ENCODE data around the gene SCYGR3.

The SCYGR3 gene

GRCh38 chr2:227570615-227571014 is 44.0 kb downstream of the SCYGR3 start:
- Histone ChIP-seq H3K36me3 (ENCODE audit: low read length) (no peaks in the 10 kb centered on the region), H3K4me2 (ENCODE audit: low read depth, low read length, poor library complexity, severe bottlenecking) (no peak overlapping the region), H3K4me3 (ENCODE audit: insufficient read depth, low read length, poor library complexity, severe bottlenecking) (no peak overlapping the region), H2AFZ (ENCODE audit: low read depth, low read length, severe bottlenecking) (no peak overlapping the region), H3K27ac (ENCODE audit: low read depth, low read length) (no peak overlapping the region), H3K9me2 (replicated peaks; ENCODE audit: insufficient read depth, low read length) (no peaks in the 10 kb centered on the region), H3F3A (ENCODE audit: insufficient read depth) (no peaks in the 10 kb centered on the region), H3K79me2 (ENCODE audit: insufficient read depth, low read length) (no peaks in the 10 kb centered on the region), H3K27me3 (ENCODE audit: low read length) (no peaks in the 10 kb centered on the region), H3K9me3 (ENCODE audit: insufficient read depth, low read length) (no peaks in the 10 kb centered on the region), H3K9ac (ENCODE audit: low read length) (no peak overlapping the region), H4K20me1 (ENCODE audit: low read depth, low read length) (no peaks in the 10 kb centered on the region)
- TF ChIP-seq EZH2phosphoT487 (conservative IDR thresholded peaks at IDR 0.05; ENCODE audit: low read length) = no peak
- no peak for TF ChIP-seq CTCF (IDR thresholded peaks at IDR 0.05; ENCODE audit: insufficient read depth, low read length, poor library complexity, severe bottlenecking)

- TF ChIP-seq CTCF (IDR thresholded peaks at IDR 0.05; ENCODE audit: insufficient read depth, low read length, poor library complexity, severe bottlenecking) (no peak), EZH2phosphoT487 (conservative IDR thresholded peaks at IDR 0.05; ENCODE audit: low read length) (no peak)
- Histone ChIP-seq H3K9me3 (ENCODE audit: insufficient read depth, low read length) (no peaks in the 10 kb centered on the region), H3F3A (ENCODE audit: insufficient read depth) (no peaks in the 10 kb centered on the region), H4K20me1 (ENCODE audit: low read depth, low read length) (no peaks in the 10 kb centered on the region), H3K79me2 (ENCODE audit: insufficient read depth, low read length) (no peaks in the 10 kb centered on the region), H3K4me3 (ENCODE audit: insufficient read depth, low read length, poor library complexity, severe bottlenecking) (no peak overlapping the region), H3K9me2 (replicated peaks; ENCODE audit: insufficient read depth, low read length) (no peaks in the 10 kb centered on the region), H3K9ac (ENCODE audit: low read length) (no peak overlapping the region), H3K27ac (ENCODE audit: low read depth, low read length) (no peak overlapping the region), H2AFZ (ENCODE audit: low read depth, low read length, severe bottlenecking) (no peak overlapping the region), H3K36me3 (ENCODE audit: low read length) (no peaks in the 10 kb centered on the region), H3K27me3 (ENCODE audit: low read length) (no peaks in the 10 kb centered on the region), H3K4me2 (ENCODE audit: low read depth, low read length, poor library complexity, severe bottlenecking) (no peak overlapping the region)
These were observed 45.8 kb downstream of the SCYGR3 start for GRCh38 chr2:227568852-227569169.

- Histone ChIP-seq H4K20me1 (ENCODE audit: low read depth, low read length) (no peaks in the 10 kb centered on the region), H3K79me2 (ENCODE audit: insufficient read depth, low read length) (no peaks in the 10 kb centered on the region), H3F3A (ENCODE audit: insufficient read depth) (no peaks in the 10 kb centered on the region), H2AFZ (ENCODE audit: low read depth, low read length, severe bottlenecking) (no peak overlapping the region), H3K27me3 (ENCODE audit: low read length) (no peaks in the 10 kb centered on the region), H3K9me3 (ENCODE audit: insufficient read depth, low read length) (no peaks in the 10 kb centered on the region), H3K4me3 (ENCODE audit: insufficient read depth, low read length, poor library complexity, severe bottlenecking) (no peak overlapping the region), H3K9me2 (replicated peaks; ENCODE audit: insufficient read depth, low read length) (no peaks in the 10 kb centered on the region), H3K4me2 (ENCODE audit: low read depth, low read length, poor library complexity, severe bottlenecking) (no peak overlapping the region), H3K36me3 (ENCODE audit: low read length) (no peaks in the 10 kb centered on the region), H3K9ac (ENCODE audit: low read length) (no peak overlapping the region), H3K27ac (ENCODE audit: low read depth, low read length) (no peak overlapping the region)
- TF ChIP-seq EZH2phosphoT487 (conservative IDR thresholded peaks at IDR 0.05; ENCODE audit: low read length) (no peak), CTCF (IDR thresholded peaks at IDR 0.05; ENCODE audit: insufficient read depth, low read length, poor library complexity, severe bottlenecking) (no peak)
These were observed 48.6 kb downstream of the SCYGR3 start for GRCh38 chr2:227566012-227566411.

- Histone ChIP-seq H3K4me3 (ENCODE audit: insufficient read depth, low read length, poor library complexity, severe bottlenecking) (no peak overlapping the region), H3K9me2 (replicated peaks; ENCODE audit: insufficient read depth, low read length) (no peaks in the 10 kb centered on the region), H3F3A (ENCODE audit: insufficient read depth) (no peaks in the 10 kb centered on the region), H3K9me3 (ENCODE audit: insufficient read depth, low read length) (no peaks in the 10 kb centered on the region), H4K20me1 (ENCODE audit: low read depth, low read length) (no peaks in the 10 kb centered on the region), H3K27ac (ENCODE audit: low read depth, low read length) (no peak overlapping the region), H3K27me3 (ENCODE audit: low read length) (no peaks in the 10 kb centered on the region), H2AFZ (ENCODE audit: low read depth, low read length, severe bottlenecking) (no peak overlapping the region), H3K4me2 (ENCODE audit: low read depth, low read length, poor library complexity, severe bottlenecking) (no peak overlapping the region), H3K79me2 (ENCODE audit: insufficient read depth, low read length) (no peaks in the 10 kb centered on the region), H3K36me3 (ENCODE audit: low read length) (no peaks in the 10 kb centered on the region), H3K9ac (ENCODE audit: low read length) (no peak overlapping the region)
- TF ChIP-seq EZH2phosphoT487 (conservative IDR thresholded peaks at IDR 0.05; ENCODE audit: low read length) = no peak
- TF ChIP-seq CTCF (IDR thresholded peaks at IDR 0.05; ENCODE audit: insufficient read depth, low read length, poor library complexity, severe bottlenecking) = no peak
These were observed 49.6 kb downstream of the SCYGR3 start for GRCh38 chr2:227565080-227565479.

All from SU-DHL-6 (cell line).